GM23338 (cell line): ENCODE measurements around the gene DLG5. TPM values are rescaled to one million over a fixed set of nuclear protein-coding genes. Genes with fewer than 3 reads are reported as not detected.

Source experiments
- CREB1 ChIP-seq: fragments of 250-450 bp; sonication (Bioruptor Pico); IDR thresholded peaks from 2 replicates; pipeline ENCODE4 v1.5.0; 2020; ENCODE audit warnings: low read depth, mild to moderate bottlenecking, moderate library complexity
- EZH2 ChIP-seq: fragments of 200-600 bp; sonication (generic); IDR thresholded peaks from one replicate; pipeline ENCODE4 v1.8.0; 2017; ENCODE audit warnings: antibody characterized with exemption, mild to moderate bottlenecking, low read depth; ENCODE audit not compliant: unreplicated experiment
- EZH2phosphoT487 ChIP-seq: fragments of 200-600 bp; sonication (generic); IDR thresholded peaks from one replicate; pipeline ENCODE4 v1.8.1; 2018; ENCODE audit warnings: antibody characterized with exemption; ENCODE audit not compliant: unreplicated experiment
- NANOG ChIP-seq: IDR thresholded peaks from 2 replicates; pipeline ENCODE4 v1.6.1; 2016; ENCODE audit warnings: antibody characterized with exemption, borderline replicate concordance
- POLR2AphosphoS5 ChIP-seq: IDR thresholded peaks from 2 replicates; pipeline ENCODE4 v1.6.1; 2016; ENCODE audit warnings: antibody characterized with exemption, low read depth
- ZNF331 ChIP-seq: fragments of 250-450 bp; sonication (Bioruptor Pico); IDR thresholded peaks from 2 replicates; pipeline ENCODE4 v1.5.0; 2020; ENCODE audit warnings: low read depth, mild to moderate bottlenecking, moderate library complexity
- polyA plus RNA-seq: library from polyadenylated mRNA; unstranded; fragments of >200 nt; fragmentation: Nextera tagmentation; extraction: Ambion mirVana; gene quantifications from 2 replicates; pipeline ENCODE4 v1.2.1, GENCODE V29; 2016
- total RNA-seq: library from RNA; depleted of rRNA; stranded (reverse); fragments of >200 nt; shearing (Covaris generic); gene quantifications from 2 replicates; pipeline ENCODE4 v1.2.3, GENCODE V29; 2014
- TF ChIP-seq, protein P1 (sequence below): fragments of 250-450 bp; sonication (Bioruptor Pico); IDR thresholded peaks from 2 replicates; pipeline ENCODE4 v1.5.0; 2020; ENCODE audit warnings: mild to moderate bottlenecking, moderate library complexity
- TF ChIP-seq, protein P2 (sequence below): IDR thresholded peaks from one replicate; pipeline ENCODE4 v1.6.1; 2018; ENCODE audit warnings: antibody characterized with exemption; ENCODE audit not compliant: unreplicated experiment

The DLG5 gene
- total and polyA plus RNA-seq, 2 experiments from 2014 or later, result 7.4 to 66.6 TPM

DNA sequence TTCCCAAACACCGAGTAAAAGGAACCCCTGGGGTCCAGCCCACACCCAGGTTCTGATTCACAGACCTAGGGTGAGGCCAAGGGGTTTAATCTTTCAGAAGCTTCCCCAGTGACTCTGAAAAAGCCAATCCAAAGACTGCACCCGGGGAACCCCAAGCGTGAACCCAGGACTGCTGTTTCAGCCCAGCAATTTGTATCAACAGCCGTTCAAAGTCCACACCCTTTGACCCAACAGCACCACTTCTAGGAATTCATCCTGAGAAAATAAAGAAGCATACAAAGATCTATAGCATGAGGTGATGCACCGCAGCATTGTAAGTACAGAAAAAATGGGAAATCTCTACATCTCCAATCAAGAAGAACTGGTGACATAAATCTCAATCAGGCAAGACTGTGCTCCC lies 24.4 kb downstream of the DLG5 start (continued):
- TF ChIP-seq, protein P1, sequence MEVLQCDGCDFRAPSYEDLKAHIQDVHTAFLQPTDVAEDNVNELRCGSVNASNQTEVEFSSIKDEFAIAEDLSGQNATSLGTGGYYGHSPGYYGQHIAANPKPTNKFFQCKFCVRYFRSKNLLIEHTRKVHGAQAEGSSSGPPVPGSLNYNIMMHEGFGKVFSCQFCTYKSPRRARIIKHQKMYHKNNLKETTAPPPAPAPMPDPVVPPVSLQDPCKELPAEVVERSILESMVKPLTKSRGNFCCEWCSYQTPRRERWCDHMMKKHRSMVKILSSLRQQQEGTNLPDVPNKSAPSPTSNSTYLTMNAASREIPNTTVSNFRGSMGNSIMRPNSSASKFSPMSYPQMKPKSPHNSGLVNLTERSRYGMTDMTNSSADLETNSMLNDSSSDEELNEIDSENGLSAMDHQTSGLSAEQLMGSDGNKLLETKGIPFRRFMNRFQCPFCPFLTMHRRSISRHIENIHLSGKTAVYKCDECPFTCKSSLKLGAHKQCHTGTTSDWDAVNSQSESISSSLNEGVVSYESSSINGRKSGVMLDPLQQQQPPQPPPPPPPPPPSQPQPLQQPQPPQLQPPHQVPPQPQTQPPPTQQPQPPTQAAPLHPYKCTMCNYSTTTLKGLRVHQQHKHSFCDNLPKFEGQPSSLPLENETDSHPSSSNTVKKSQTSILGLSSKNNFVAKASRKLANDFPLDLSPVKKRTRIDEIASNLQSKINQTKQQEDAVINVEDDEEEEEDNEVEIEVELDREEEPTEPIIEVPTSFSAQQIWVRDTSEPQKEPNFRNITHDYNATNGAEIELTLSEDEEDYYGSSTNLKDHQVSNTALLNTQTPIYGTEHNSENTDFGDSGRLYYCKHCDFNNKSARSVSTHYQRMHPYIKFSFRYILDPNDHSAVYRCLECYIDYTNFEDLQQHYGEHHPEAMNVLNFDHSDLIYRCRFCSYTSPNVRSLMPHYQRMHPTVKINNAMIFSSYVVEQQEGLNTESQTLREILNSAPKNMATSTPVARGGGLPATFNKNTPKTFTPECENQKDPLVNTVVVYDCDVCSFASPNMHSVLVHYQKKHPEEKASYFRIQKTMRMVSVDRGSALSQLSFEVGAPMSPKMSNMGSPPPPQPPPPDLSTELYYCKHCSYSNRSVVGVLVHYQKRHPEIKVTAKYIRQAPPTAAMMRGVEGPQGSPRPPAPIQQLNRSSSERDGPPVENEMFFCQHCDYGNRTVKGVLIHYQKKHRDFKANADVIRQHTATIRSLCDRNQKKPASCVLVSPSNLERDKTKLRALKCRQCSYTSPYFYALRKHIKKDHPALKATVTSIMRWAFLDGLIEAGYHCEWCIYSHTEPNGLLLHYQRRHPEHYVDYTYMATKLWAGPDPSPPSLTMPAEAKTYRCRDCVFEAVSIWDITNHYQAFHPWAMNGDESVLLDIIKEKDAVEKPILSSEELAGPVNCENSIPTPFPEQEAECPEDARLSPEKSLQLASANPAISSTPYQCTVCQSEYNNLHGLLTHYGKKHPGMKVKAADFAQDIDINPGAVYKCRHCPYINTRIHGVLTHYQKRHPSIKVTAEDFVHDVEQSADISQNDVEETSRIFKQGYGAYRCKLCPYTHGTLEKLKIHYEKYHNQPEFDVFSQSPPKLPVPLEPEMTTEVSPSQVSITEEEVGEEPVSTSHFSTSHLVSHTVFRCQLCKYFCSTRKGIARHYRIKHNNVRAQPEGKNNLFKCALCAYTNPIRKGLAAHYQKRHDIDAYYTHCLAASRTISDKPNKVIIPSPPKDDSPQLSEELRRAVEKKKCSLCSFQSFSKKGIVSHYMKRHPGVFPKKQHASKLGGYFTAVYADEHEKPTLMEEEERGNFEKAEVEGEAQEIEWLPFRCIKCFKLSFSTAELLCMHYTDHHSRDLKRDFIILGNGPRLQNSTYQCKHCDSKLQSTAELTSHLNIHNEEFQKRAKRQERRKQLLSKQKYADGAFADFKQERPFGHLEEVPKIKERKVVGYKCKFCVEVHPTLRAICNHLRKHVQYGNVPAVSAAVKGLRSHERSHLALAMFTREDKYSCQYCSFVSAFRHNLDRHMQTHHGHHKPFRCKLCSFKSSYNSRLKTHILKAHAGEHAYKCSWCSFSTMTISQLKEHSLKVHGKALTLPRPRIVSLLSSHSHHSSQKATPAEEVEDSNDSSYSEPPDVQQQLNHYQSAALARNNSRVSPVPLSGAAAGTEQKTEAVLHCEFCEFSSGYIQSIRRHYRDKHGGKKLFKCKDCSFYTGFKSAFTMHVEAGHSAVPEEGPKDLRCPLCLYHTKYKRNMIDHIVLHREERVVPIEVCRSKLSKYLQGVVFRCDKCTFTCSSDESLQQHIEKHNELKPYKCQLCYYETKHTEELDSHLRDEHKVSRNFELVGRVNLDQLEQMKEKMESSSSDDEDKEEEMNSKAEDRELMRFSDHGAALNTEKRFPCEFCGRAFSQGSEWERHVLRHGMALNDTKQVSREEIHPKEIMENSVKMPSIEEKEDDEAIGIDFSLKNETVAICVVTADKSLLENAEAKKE, result no peak
- TF ChIP-seq EZH2phosphoT487, result no peak
- TF ChIP-seq NANOG, result no peak
- TF ChIP-seq EZH2, result no peak
- TF ChIP-seq ZNF331, result no peak
- TF ChIP-seq POLR2AphosphoS5, result no peak
- TF ChIP-seq CREB1 (CRISPR knock-in tag), result no peak
- TF ChIP-seq, protein P2, sequence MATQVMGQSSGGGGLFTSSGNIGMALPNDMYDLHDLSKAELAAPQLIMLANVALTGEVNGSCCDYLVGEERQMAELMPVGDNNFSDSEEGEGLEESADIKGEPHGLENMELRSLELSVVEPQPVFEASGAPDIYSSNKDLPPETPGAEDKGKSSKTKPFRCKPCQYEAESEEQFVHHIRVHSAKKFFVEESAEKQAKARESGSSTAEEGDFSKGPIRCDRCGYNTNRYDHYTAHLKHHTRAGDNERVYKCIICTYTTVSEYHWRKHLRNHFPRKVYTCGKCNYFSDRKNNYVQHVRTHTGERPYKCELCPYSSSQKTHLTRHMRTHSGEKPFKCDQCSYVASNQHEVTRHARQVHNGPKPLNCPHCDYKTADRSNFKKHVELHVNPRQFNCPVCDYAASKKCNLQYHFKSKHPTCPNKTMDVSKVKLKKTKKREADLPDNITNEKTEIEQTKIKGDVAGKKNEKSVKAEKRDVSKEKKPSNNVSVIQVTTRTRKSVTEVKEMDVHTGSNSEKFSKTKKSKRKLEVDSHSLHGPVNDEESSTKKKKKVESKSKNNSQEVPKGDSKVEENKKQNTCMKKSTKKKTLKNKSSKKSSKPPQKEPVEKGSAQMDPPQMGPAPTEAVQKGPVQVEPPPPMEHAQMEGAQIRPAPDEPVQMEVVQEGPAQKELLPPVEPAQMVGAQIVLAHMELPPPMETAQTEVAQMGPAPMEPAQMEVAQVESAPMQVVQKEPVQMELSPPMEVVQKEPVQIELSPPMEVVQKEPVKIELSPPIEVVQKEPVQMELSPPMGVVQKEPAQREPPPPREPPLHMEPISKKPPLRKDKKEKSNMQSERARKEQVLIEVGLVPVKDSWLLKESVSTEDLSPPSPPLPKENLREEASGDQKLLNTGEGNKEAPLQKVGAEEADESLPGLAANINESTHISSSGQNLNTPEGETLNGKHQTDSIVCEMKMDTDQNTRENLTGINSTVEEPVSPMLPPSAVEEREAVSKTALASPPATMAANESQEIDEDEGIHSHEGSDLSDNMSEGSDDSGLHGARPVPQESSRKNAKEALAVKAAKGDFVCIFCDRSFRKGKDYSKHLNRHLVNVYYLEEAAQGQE, result no peak
